T follicular helper cell (primary cell): ENCODE data around the gene ZNF761.
"Not testable (repeated sequence)": the region's sequence is repeated elsewhere in the genome, so short reads cannot be mapped to it uniquely, and the experiment has no call there.

Experiments
- DNase-seq: peaks from one replicate; pipeline ENCODE4 v3.0.0-alpha.2; 2020; ENCODE audit warnings: low read depth

Gene ZNF761

GRCh38 chr19:53460131-53460721, 28.4 kb downstream of the ZNF761 start:
- not testable (repeated sequence) for DNase-seq

GRCh38 chr19:53461866-53462265, 30.1 kb downstream of the ZNF761 start:
- DNase-seq = no peak

DNA sequence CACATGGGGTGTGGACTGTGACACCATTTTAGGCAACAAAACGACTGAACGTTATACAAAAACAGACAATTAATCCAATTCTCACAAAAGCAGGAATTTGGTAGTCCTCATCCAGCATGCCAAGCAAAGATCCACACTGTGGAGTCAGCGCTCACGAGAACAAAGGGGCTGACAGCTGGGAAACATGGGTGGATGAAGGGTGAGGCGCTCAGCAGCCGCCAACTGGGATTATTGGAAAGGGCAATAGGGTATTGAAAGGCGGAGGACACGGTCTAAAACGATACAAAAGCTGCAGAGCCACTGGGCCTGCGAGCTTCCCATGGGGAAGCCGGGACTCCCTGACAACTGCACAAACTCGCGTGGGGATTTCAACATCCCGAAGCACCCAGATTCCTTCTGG, 31.1 kb downstream of the ZNF761 start:
- DNase-seq = no peak

DNA sequence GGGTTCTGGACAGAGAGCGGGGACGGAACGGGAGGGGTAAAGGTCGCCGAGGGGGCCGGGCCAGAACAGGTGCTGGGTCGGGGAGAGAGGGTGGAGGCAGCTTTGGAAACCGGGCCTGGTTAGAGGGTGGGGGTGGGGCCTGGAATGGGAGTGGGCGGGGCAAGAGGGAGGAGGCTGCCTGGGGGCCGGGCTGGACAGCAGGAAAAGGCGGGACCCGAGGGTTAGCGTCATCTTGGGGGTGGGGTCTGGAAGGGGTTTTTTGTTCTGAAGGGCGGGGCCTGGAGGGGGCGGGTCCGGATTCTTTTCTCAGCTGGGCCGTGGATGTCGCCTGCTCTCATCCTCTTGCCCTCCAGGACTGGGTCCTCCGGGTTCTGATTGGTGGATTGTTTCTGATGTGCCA, 31.5 kb downstream of the ZNF761 start:
- DNase-seq = no peak

DNA sequence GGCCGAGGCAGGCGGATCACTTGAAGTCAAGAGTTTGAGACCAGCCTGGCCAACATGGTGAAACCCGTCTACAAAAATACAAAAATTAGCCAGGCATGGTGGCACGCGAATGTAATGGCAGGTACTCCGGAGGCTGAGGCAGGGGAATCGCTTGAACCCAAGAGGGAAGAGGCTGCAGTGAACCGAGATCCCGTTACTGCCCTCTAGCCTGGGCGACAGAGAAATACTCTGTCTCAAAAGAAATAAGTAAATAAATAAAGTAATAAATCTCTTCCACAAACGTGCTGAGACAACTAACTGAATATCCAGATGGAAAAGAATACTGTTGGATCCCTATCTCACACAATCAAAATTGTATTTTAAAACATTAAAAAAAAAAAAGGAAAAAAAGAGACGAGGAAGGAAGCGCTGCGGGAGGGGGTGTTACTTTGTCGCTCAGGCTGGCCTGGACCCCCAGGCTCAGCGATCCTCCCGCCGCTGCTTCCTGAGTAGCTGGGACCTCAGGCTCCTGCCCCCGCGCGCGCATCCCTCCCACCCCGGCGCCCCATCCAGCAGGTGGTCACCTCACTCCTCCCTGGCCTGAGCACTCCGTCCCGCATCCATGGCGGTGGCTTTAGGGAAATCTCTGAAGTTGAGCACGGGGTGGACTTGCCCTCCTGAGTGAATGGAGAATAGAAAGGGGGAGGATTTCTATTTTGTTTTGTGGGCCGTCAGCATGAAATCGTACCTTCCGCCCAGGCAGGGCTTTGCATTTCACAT, 35.1 kb downstream of the ZNF761 start:
- no peak for DNase-seq

- DNase-seq = peak; percentile 97
Measured at GRCh38 chr19:53467485-53468262, 35.9 kb downstream of the ZNF761 start, which contains the start of gene ZNF813. ZNF813 (plus strand) TSS chr19:53467733; CDS start chr19:53483823, 16,090 bp downstream.

DNA sequence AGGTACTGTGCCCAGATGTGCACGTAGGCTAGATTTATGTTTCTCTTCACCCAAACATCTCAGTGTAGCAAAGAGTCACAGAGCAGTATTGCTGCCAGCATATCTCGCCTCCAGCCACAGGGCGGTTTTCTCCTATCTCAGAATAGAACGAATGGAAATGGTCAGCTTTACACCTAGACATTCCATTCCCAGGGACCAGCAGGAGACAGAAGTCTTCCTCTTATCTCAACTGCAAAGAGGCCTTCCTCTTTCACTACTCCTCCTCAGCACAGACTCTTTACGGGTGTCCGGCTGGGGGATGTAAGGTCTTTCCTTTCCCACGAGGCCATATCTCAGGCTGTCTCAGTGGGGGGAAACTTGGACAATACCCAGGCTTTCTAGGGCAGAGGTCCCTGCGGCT, 36.8 kb downstream of the ZNF761 start:
- DNase-seq = not testable (repeated sequence)

DNA sequence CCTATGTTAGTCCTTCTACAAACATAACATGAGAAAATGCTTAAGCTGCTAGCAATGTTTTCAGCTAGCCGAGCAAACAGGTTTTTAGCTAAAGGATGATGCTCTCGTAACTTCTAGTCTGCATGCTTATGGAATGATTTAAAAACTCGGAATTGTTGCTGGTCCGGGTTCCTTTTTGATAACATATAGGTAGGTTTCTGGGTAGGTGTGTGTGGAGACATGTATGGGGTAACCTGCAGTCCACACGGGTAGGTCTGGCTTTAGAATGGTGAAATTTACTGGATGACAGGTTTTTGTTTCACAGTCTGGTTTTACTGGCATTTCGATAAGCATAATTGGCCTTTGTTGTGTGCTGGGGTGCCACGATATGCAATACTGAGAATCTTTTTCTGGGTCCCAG, 40.1 kb downstream of the ZNF761 start:
- no peak for DNase-seq

DNA sequence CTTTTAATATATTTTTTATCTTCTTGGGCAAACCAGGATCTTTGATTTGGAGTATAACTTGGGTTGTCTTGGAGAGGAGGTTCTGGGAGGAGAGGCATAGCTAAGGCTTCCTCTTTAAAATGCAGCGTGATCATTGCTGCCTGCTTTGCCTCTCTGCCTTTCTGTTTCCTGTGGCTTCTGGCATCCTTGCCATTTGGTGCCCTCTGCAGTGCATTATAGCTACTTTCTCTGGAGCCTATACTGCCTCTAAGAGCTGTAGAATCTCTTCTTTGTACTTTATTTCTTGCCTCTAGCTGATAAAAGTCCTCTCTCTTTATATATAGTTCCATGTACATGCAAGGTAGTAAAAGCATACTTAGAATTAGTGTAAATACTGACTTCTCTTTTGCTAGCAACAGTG, 43.0 kb downstream of the ZNF761 start:
- not testable (repeated sequence) for DNase-seq

- DNase-seq = not testable (repeated sequence)
Measured at GRCh38 chr19:53475470-53475869, 43.7 kb downstream of the ZNF761 start.

DNA sequence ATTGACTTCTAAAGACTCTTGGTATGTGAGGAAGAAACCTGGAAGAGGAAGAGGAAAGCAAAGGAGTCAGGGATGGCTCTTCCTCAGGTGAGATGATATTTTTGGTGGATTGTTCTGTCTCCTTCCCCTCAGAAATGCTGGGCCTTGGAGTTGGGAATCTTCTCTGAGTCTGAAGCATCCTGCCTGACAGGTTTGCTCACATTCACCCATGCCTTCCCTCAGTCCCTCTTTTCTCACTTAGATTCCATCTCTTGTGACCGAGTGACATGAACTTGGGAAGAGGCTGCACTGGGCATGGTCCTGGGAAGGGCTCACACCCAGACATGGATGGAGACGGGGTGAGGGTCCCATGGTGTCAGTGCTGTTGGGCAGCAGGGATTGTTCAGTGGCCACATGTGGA, 52.0 kb downstream of the ZNF761 start:
- DNase-seq = not testable (repeated sequence)

DNA sequence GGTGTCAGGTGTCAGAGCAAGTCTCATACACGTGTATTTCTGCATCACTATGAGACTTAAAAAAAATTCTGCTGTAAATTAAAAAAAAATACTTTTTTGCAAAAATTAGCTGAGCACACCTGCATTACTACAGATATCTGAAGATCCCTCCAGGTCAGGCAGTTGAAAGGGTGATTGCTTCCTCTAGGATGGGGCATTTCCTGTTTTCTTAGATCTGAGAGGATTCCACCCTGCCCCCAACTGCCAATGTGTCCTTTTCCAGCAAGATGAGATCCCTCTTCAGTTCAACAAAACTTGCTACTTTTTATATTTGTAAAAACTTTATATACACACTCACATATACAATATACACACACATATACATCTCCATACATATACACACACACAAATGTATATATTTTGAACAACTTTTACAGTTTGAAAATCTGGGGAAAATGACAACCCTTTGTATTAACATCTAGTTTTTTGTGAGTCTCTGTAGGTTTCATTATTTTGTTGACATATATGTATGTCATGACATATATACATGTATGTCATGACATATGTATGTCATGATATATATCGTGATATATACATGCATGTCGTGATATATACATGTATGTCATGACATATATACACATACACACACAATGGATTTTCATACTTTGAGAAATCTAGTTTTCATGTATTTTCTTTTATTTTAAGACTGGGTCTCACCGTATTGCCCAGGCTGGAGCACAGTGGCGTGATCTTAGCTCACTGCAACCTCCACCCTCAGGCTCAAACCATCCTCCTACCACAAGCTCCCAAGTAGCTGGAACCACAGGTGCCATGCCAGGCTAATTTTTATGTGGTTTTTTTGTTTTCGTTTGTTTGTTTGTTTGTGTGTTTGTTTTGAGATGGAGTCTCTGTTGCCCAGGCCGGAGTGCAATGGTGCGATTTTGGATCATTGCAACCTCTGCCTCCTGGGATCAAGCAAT, 53.5 kb downstream of the ZNF761 start:
- no peak for DNase-seq

GRCh38 chr19:53492153-53492552, 60.4 kb downstream of the ZNF761 start:
- no peak for DNase-seq

DNA sequence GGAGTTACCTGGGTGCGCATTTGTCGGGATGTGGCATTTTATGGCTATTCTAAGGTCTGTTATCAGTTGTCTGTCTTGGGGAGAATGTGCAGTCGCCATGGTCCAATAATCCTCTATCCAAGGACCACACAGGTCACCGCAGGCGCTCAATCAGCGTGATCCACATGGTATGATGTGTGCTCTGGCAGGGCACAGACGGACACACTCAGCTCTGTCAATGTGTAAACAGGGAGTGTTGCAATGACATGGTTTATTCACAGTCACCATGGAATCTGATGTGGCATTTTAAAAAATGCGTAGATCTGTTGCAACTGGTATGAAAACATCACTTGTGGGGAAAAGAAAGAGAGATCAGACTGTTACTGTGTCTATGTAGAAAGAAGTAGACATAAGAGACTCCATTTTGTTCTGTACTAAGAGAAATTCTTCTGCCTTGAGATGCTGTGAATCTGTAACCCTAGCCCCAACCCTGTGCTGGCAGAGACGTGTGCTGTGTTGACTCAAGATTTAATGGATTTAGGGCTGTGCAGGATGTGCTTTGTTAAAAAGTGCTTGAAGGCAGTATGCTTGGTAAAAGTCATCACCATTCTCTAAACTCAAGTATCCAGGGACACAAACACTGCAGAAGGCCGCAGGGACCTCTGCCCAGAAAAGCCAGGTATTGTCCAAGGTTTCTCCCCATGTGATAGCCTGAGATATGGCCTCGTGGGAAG, 65.7 kb downstream of the ZNF761 start:
- DNase-seq = not testable (repeated sequence)

- DNase-seq = not testable (repeated sequence)
Measured at GRCh38 chr19:53498024-53498395, 66.2 kb downstream of the ZNF761 start.

DNA sequence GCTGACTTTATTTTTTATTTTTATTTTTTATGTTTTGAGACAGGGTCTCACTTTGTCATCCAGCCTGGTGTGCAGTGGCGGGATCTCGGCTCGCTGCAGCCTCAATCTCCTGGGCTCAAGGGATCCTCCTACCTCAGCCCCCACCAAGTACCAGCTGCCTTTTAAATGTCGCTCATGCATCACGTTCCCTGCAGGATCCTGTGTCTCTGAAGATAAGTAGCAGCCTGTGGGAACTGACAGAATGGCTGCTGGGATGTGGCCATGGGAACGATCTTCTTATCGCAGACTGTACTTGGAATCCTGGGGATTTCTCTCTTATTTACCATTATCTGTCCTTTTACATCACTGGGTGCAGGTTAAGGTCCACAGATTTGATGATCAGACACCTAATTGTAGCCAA, 71.4 kb downstream of the ZNF761 start:
- not testable (repeated sequence) for DNase-seq

DNA sequence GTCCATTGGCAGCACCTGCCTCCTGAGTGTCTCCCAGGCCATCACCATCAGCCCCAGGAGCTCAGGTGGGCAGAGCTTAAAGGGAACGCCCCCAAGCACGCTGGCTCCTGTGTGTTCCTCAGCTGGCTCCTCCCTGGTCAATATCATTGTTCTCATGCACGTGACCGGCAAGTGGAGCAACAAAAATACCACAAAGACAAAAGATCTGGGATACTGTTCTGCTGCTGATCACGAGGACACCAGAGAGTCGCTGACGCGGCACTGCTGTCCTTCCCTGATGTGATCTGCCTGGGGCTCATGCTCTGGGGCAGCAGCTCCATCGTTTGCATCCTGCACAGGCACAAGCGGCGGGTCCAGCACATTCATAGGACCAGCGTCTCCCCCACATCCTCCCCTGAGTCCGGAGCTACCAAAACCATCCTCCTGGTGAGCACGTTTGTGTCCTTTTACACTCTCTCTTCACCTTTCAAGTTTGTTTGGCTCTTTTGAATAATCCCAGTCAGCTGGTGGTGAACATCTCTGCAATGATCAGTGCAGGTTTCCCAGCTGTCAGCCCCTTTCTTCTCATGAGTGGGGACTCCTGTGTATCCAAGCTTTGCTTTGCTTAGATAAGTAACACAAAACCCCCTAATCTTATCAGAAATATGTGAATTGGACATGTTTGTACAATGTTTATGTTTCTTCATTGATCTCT, 72.0 kb downstream of the ZNF761 start:
- DNase-seq = not testable (repeated sequence)

DNA sequence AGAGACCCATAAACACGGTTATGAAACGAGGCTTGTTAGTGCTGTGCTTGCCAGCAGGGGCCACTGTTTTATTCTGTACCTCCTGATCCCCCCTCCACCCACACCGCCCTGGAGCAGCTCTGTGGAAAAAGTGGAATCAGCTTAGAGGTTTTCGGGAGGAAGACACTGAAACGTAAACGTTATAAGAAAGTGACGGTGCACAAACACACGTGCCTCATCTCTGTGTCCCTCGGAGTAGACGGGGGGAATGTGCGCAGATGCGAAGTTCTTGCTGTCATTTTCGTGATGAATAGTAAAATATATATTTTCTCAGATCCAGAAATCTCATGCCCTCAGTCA, 72.5 kb downstream of the ZNF761 start:
- DNase-seq = not testable (repeated sequence)

GRCh38 chr19:53504885-53505284, 73.1 kb downstream of the ZNF761 start:
- DNase-seq = no peak

- DNase-seq = no peak
Measured at GRCh38 chr19:53506728-53507127, 74.9 kb downstream of the ZNF761 start.
